Measurements from ENCODE around the gene ALKBH3.

ALKBH3 gene

DNA sequence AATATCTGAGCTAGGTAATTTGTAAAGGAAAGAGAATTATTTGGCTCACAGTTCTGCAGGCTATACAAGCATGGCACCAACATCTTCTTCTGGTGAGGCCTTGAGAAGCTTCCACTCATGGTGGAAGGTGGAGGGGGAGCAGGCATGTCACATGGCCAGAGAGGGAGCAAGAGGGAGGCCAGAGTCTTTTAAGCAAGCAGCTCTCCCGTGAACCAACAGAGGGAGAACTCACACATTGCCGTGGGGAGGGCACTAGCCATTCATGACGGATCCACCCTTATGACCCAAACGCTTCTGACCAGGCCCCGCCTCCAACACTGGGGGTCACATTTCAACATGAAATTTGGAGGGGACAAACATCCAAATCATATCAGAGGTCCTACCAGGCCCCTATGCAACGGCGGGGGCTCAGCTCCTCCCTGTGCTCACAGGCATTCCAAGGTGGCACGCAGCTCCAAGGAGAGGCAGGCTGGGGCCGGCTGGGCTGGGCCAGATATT lies 66.4 kb downstream of the ALKBH3 start:
- H3K27ac ChIP-seq (ENCODE audit: low read depth, low read length), result no peak overlapping the region
- peak in 1 of 2 donors; percentile 31 for DNase-seq
- no peak overlapping the region for H3K18ac ChIP-seq (ENCODE audit: low read length)

GRCh38 chr11:43947815-43948214 lies 67.2 kb downstream of the ALKBH3 start:
- Histone ChIP-seq H3K9me3 (ENCODE audit: insufficient read depth, low read depth, low read length) (peaks cover 2% of the 10 kb centered on the region), H3K4me3 (ENCODE audit: low read depth, low read length) (no peak overlapping the region), H2BK5ac (ENCODE audit: low read depth, low read length, poor library complexity) (no peak overlapping the region), H3K79me2 (ENCODE audit: control insufficient read depth, insufficient read depth, low read length, poor library complexity) (no peaks in the 10 kb centered on the region), H2BK12ac (ENCODE audit: low read length) (no peak overlapping the region), H3K27ac (ENCODE audit: low read depth, low read length) (no peak overlapping the region), H2AK5ac (ENCODE audit: low read length) (no peak overlapping the region), H3K4me2 (ENCODE audit: low read length) (no peak overlapping the region), H4K8ac (ENCODE audit: low read depth, low read length) (no peak overlapping the region), H3K36me3 (ENCODE audit: control insufficient read depth in 1 of 2, insufficient read depth in 2 of 2, low read length in 2 of 2) (no peaks in the 10 kb centered on the region), H4K91ac (ENCODE audit: low read depth, low read length) (no peak overlapping the region), H3K4ac (ENCODE audit: low read depth, low read length) (no peak overlapping the region), H2BK120ac (ENCODE audit: insufficient read depth, low read length, poor library complexity) (no peak overlapping the region), H3K9ac (ENCODE audit: low read length) (no peak overlapping the region), H3K27me3 (ENCODE audit: insufficient read depth, low read length) (peaks cover 18% of the 10 kb centered on the region), H3K18ac (ENCODE audit: low read length) (no peak overlapping the region), H3K14ac (ENCODE audit: low read length) (no peak overlapping the region), H3K23ac (ENCODE audit: low read length) (no peak overlapping the region), H3K4me1 (ENCODE audit: control insufficient read depth in 1 of 2, insufficient read depth in 2 of 2, low read length in 2 of 2) (peaks cover 12 to 18% of the 10 kb centered on the region in 2 experiments), H2AFZ (ENCODE audit: insufficient read depth, low read length, poor library complexity) (no peak overlapping the region), H3K79me1 (ENCODE audit: low read length) (no peaks in the 10 kb centered on the region), H4K12ac (ENCODE audit: low read depth, low read length) (no peak overlapping the region)
- no peak for DNase-seq
- WGBS (ENCODE audit: extremely low coverage, insufficient coverage, insufficient read length), result no CpG with 5 or more reads among the region's 1 CpG

More for the DNA sequence above, 66.4 kb downstream of the ALKBH3 start:
- no peaks in the 10 kb centered on the region for H3K36me3 ChIP-seq (ENCODE audit: control insufficient read depth in 1 of 2, insufficient read depth in 2 of 2, low read length in 2 of 2)
- peaks cover 1% of the 10 kb centered on the region for H3K79me1 ChIP-seq (ENCODE audit: low read length)
- no peak overlapping the region for H4K12ac ChIP-seq (ENCODE audit: low read depth, low read length)
- H2AFZ ChIP-seq (ENCODE audit: insufficient read depth, low read length, poor library complexity), result no peak overlapping the region
- no peak overlapping the region for H2BK120ac ChIP-seq (ENCODE audit: insufficient read depth, low read length, poor library complexity)
- no peak overlapping the region for H2BK5ac ChIP-seq (ENCODE audit: low read depth, low read length, poor library complexity)
- no peak overlapping the region for H3K23ac ChIP-seq (ENCODE audit: low read length)
- H3K4me1 ChIP-seq (ENCODE audit: control insufficient read depth in 1 of 2, insufficient read depth in 2 of 2, low read length in 2 of 2), result peaks cover 13 to 16% of the 10 kb centered on the region in 2 experiments
- no peak overlapping the region for H3K14ac ChIP-seq (ENCODE audit: low read length)
- no peak overlapping the region for H4K8ac ChIP-seq (ENCODE audit: low read depth, low read length)
- no peaks in the 10 kb centered on the region for H3K79me2 ChIP-seq (ENCODE audit: control insufficient read depth, insufficient read depth, low read length, poor library complexity)
- H2AK5ac ChIP-seq (ENCODE audit: low read length), result no peak overlapping the region
- no peak overlapping the region for H2BK12ac ChIP-seq (ENCODE audit: low read length)
- H3K9ac ChIP-seq (ENCODE audit: low read length), result no peak overlapping the region
- no peak overlapping the region for H3K4ac ChIP-seq (ENCODE audit: low read depth, low read length)
- no peak overlapping the region for H4K91ac ChIP-seq (ENCODE audit: low read depth, low read length)
- H3K4me3 ChIP-seq (ENCODE audit: low read depth, low read length), result no peak overlapping the region
- WGBS (ENCODE audit: extremely low coverage, insufficient coverage, insufficient read length), result no CpG with 5 or more reads among the region's 9 CpGs
- H3K4me2 ChIP-seq (ENCODE audit: low read length), result no peak overlapping the region
- peaks cover 22% of the 10 kb centered on the region for H3K27me3 ChIP-seq (ENCODE audit: insufficient read depth, low read length)
- H3K9me3 ChIP-seq (ENCODE audit: insufficient read depth, low read depth, low read length), result peaks cover 2% of the 10 kb centered on the region

DNA sequence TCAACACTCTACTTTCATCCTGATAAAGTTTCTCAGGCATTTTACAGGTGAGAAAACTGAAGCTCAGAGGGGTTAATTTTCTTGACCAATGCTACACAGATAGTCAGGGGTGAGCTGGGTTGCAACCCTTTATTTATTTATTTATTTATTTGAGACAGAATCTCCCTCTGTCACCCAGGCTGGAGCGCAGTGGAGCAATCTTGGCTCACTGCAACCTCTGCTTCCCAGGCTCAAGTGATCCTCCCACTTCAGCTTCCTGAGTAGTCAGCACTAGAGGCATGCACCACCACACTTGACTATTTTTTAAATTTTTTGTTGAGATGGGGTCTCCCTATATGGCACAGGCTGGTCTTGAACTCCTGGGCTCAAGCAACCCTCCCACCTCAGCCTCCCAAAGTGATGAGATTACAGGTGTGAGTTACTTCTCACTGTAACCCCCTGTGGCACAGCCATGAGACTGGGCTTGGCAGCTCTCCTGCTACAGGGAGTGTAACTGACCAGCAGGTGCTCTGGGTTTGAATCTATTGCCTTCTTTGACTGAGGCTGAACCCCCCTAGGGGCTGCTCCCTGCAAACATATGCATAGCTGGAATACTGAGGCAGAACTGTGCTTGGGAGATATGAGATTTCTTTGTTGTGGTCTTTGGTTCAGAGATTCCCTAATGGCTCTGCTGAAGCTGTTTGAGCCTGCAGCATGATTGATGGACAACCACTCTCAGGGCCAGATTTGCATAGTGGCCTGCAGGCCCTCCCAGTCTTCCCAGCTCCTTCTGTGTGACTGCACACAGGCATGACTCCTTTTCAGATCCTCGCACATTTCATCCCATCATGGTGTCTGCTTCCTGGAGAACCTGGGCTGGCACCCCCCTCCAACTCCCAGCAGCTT lies 68.0 kb downstream of the ALKBH3 start:
- peaks cover 10% of the 10 kb centered on the region for H3K27me3 ChIP-seq (ENCODE audit: insufficient read depth, low read length)
- H3K14ac ChIP-seq (ENCODE audit: low read length), result no peak overlapping the region
- H3K23ac ChIP-seq (ENCODE audit: low read length), result no peak overlapping the region
- H2BK5ac ChIP-seq (ENCODE audit: low read depth, low read length, poor library complexity), result no peak overlapping the region
- no peak overlapping the region for H3K4ac ChIP-seq (ENCODE audit: low read depth, low read length)
- no CpG with 5 or more reads among the region's 2 CpGs for WGBS (ENCODE audit: extremely low coverage, insufficient coverage, insufficient read length)
- no peak overlapping the region for H4K12ac ChIP-seq (ENCODE audit: low read depth, low read length)
- no peaks in the 10 kb centered on the region for H3K79me2 ChIP-seq (ENCODE audit: control insufficient read depth, insufficient read depth, low read length, poor library complexity)
- H3K27ac ChIP-seq (ENCODE audit: low read depth, low read length), result no peak overlapping the region
- no peak overlapping the region for H4K91ac ChIP-seq (ENCODE audit: low read depth, low read length)
- H3K79me1 ChIP-seq (ENCODE audit: low read length), result no peaks in the 10 kb centered on the region
- H3K4me3 ChIP-seq (ENCODE audit: low read depth, low read length), result no peak overlapping the region
- H3K18ac ChIP-seq (ENCODE audit: low read length), result no peak overlapping the region
- no peak for DNase-seq
- no peaks in the 10 kb centered on the region for H3K36me3 ChIP-seq (ENCODE audit: control insufficient read depth in 1 of 2, insufficient read depth in 2 of 2, low read length in 2 of 2)
- no peak overlapping the region for H2BK12ac ChIP-seq (ENCODE audit: low read length)
- H3K9me3 ChIP-seq (ENCODE audit: insufficient read depth, low read depth, low read length), result no peaks in the 10 kb centered on the region
- H3K4me1 ChIP-seq (ENCODE audit: control insufficient read depth in 1 of 2, insufficient read depth in 2 of 2, low read length in 2 of 2), result peaks cover 8 to 10% of the 10 kb centered on the region in 2 experiments
- no peak overlapping the region for H4K8ac ChIP-seq (ENCODE audit: low read depth, low read length)
- no peak overlapping the region for H2BK120ac ChIP-seq (ENCODE audit: insufficient read depth, low read length, poor library complexity)
- no peak overlapping the region for H2AK5ac ChIP-seq (ENCODE audit: low read length)
- H3K4me2 ChIP-seq (ENCODE audit: low read length), result no peak overlapping the region
- no peak overlapping the region for H3K9ac ChIP-seq (ENCODE audit: low read length)
- no peak overlapping the region for H2AFZ ChIP-seq (ENCODE audit: insufficient read depth, low read length, poor library complexity)

GRCh38 chr11:43950311-43950855 lies 69.8 kb downstream of the ALKBH3 start:
- H3K9me3 ChIP-seq (ENCODE audit: insufficient read depth, low read depth, low read length), result no peaks in the 10 kb centered on the region
- no peak overlapping the region for H3K18ac ChIP-seq (ENCODE audit: low read length)
- H3K79me2 ChIP-seq (ENCODE audit: control insufficient read depth, insufficient read depth, low read length, poor library complexity), result no peaks in the 10 kb centered on the region
- H3K4ac ChIP-seq (ENCODE audit: low read depth, low read length), result no peak overlapping the region
- no peak overlapping the region for H3K4me2 ChIP-seq (ENCODE audit: low read length)
- no peak for DNase-seq
- H4K8ac ChIP-seq (ENCODE audit: low read depth, low read length), result no peak overlapping the region
- no peak overlapping the region for H3K9ac ChIP-seq (ENCODE audit: low read length)
- H3K14ac ChIP-seq (ENCODE audit: low read length), result no peak overlapping the region
- H2BK12ac ChIP-seq (ENCODE audit: low read length), result no peak overlapping the region
- H4K12ac ChIP-seq (ENCODE audit: low read depth, low read length), result no peak overlapping the region
- no peaks in the 10 kb centered on the region for H3K27me3 ChIP-seq (ENCODE audit: insufficient read depth, low read length)
- H3K79me1 ChIP-seq (ENCODE audit: low read length), result no peaks in the 10 kb centered on the region
- H3K36me3 ChIP-seq (ENCODE audit: control insufficient read depth in 1 of 2, insufficient read depth in 2 of 2, low read length in 2 of 2), result no peaks in the 10 kb centered on the region
- peaks cover 0 to 6% of the 10 kb centered on the region in 2 experiments for H3K4me1 ChIP-seq (ENCODE audit: control insufficient read depth in 1 of 2, insufficient read depth in 2 of 2, low read length in 2 of 2)
- H3K4me3 ChIP-seq (ENCODE audit: low read depth, low read length), result no peak overlapping the region
- no peak overlapping the region for H2AK5ac ChIP-seq (ENCODE audit: low read length)
- H2BK120ac ChIP-seq (ENCODE audit: insufficient read depth, low read length, poor library complexity), result no peak overlapping the region
- H2AFZ ChIP-seq (ENCODE audit: insufficient read depth, low read length, poor library complexity), result no peak overlapping the region
- H3K23ac ChIP-seq (ENCODE audit: low read length), result no peak overlapping the region
- H3K27ac ChIP-seq (ENCODE audit: low read depth, low read length), result no peak overlapping the region
- no peak overlapping the region for H2BK5ac ChIP-seq (ENCODE audit: low read depth, low read length, poor library complexity)
- H4K91ac ChIP-seq (ENCODE audit: low read depth, low read length), result no peak overlapping the region
- WGBS (ENCODE audit: extremely low coverage, insufficient coverage, insufficient read length), result no CpG with 5 or more reads among the region's 5 CpGs

Data from trophoblast cell (in vitro differentiated cells and primary cell).